Hindlimb muscle (tissue), 1 donor: ENCODE data around the gene C1orf115. TPM values are rescaled to one million over a fixed set of nuclear protein-coding genes. Genes with fewer than 3 reads are reported as not detected.
"Not testable (repeated sequence)": the region's sequence is repeated elsewhere in the genome, so short reads cannot be mapped to it uniquely, and the experiment has no call there.

ENCODE experiments used
- DNase-seq: peaks from one replicate; pipeline ENCODE4 v3.0.0-alpha.2; 2013
- polyA plus RNA-seq: library from polyadenylated mRNA; unstranded; fragments of 120-200 nt; gene quantifications from one replicate; pipeline ENCODE4 v1.2.1, GENCODE V29; 2013; ENCODE audit not compliant: insufficient read length

The C1orf115 gene
- polyA plus RNA-seq, 1 donor: 11.9 TPM

- no peak for DNase-seq
Measured at GRCh38 chr1:220694866-220695382, 4.8 kb downstream of the C1orf115 start.

- no peak for DNase-seq
Measured at GRCh38 chr1:220695426-220695825, 5.3 kb downstream of the C1orf115 start.

- DNase-seq: no peak
Measured at GRCh38 chr1:220696226-220696862, 6.2 kb downstream of the C1orf115 start.

- DNase-seq: no peak
Measured at GRCh38 chr1:220696863-220697231, 6.7 kb downstream of the C1orf115 start.

GRCh38 chr1:220697326-220697725, 7.2 kb downstream of the C1orf115 start:
- DNase-seq: no peak

- DNase-seq: no peak
Measured at GRCh38 chr1:220698607-220699016, 8.4 kb downstream of the C1orf115 start.

- no peak for DNase-seq
Measured at GRCh38 chr1:220699044-220699443, 8.9 kb downstream of the C1orf115 start.

- no peak for DNase-seq
Measured at GRCh38 chr1:220700556-220701179, 10.5 kb downstream of the C1orf115 start.

- no peak for DNase-seq
Measured at GRCh38 chr1:220701974-220702373, 11.8 kb downstream of the C1orf115 start.

GRCh38 chr1:220702733-220703270, 12.6 kb downstream of the C1orf115 start:
- DNase-seq: no peak

- DNase-seq: no peak
Measured at GRCh38 chr1:220703305-220703704, 13.1 kb downstream of the C1orf115 start.

GRCh38 chr1:220705782-220706181, 15.6 kb downstream of the C1orf115 start:
- no peak for DNase-seq

GRCh38 chr1:220706480-220706879, 16.3 kb downstream of the C1orf115 start:
- DNase-seq: no peak

- no peak for DNase-seq
Measured at GRCh38 chr1:220707160-220707559, 17.0 kb downstream of the C1orf115 start.

GRCh38 chr1:220708244-220708643, 18.1 kb downstream of the C1orf115 start:
- DNase-seq: no peak

GRCh38 chr1:220708936-220709801, 19.0 kb downstream of the C1orf115 start:
- DNase-seq: no peak

- DNase-seq: no peak
Measured at GRCh38 chr1:220710333-220710732, 20.2 kb downstream of the C1orf115 start.

GRCh38 chr1:220711056-220711809, 21.1 kb downstream of the C1orf115 start:
- DNase-seq: no peak

GRCh38 chr1:220715986-220716385, 25.8 kb downstream of the C1orf115 start:
- DNase-seq: not testable (repeated sequence)

GRCh38 chr1:220717800-220718640, 27.9 kb downstream of the C1orf115 start:
- no peak for DNase-seq

GRCh38 chr1:220721266-220721665, 31.1 kb downstream of the C1orf115 start:
- DNase-seq: not testable (repeated sequence)
